ENCODE measurements around the gene XYLT1. TPM values are rescaled to one million over a fixed set of nuclear protein-coding genes. Genes with fewer than 3 reads are reported as not detected.

Gene XYLT1
- total and polyA plus RNA-seq, 10 of the 15 experiments (the other 5 are each of a cell fraction or from before 2014, with no cell fraction given), result 0.88 to 14.8 (median 5.8) TPM

DNA sequence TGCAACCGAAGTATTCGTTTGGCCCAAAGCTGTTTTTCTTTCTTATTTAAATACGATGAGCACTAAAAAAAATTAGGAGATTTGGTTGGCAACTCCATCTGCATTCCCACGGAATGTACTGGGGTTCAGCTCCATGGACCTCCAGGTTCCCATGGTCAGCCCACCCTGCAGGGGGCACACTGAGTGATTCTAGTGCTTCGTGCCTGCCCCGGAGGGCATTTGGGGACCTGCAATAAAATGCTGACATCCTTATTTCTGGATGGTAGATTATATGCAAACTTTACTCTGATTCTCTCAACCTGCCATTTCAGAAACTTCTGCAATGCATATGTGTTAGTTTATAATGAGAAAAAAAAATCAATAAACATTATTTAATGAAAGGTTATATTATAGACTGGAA lies 339.4 kb downstream of the XYLT1 start (continued):
- no peak for TF ChIP-seq EP300 (IDR thresholded peaks at IDR 0.05; ENCODE audit: borderline replicate concordance in 1 of 2, control insufficient read depth in 1 of 2, low read depth in 2 of 2, low read length in 2 of 2)
- no peak for TF ChIP-seq RELA (IDR thresholded peaks at IDR 0.05; ENCODE audit: borderline replicate concordance, partially characterized antibody)
- no peak for TF ChIP-seq ZNF622 (IDR thresholded peaks at IDR 0.05)

- intact Hi-C loops (cut with micrococcal nuclease; ENCODE audit: unreplicated experiment), result loop anchor here (5.0 kb wide), 1 partner anchor 268 kb away; no protein-coding TSS in a partner anchor
- Histone ChIP-seq H3K4me3 (no peak overlapping the region), H3K9me3 (replicated peaks; ENCODE audit: control insufficient read depth, insufficient read depth, low read length) (no peaks in the 10 kb centered on the region; the same call in 2 of the 3 replicates), H3K4me1 (ENCODE audit: control insufficient read depth, insufficient read depth, low read length) (peaks cover 22% of the 10 kb centered on the region), H3K4me2 (ENCODE audit: control insufficient read depth, insufficient read depth) (no peak overlapping the region), H3K79me2 (ENCODE audit: control insufficient read depth, insufficient read depth, low read length) (no peaks in the 10 kb centered on the region), H3K9ac (ENCODE audit: control insufficient read depth, insufficient read depth, low read length) (no peak overlapping the region; the same call in 1 of the 2 replicates), H3K27me3 (replicated peaks in 1 of 2; ENCODE audit: control insufficient read depth in 2 of 2, insufficient read depth in 2 of 2, low read length in 1 of 2) (no peaks in the 10 kb centered on the region), H3K36me3 (ENCODE audit: control insufficient read depth in 2 of 2, insufficient read depth in 2 of 2, low read length in 1 of 2) (peaks cover 0 to 2% of the 10 kb centered on the region in 2 experiments; a peak in 2 of 4 replicates), H4K20me1 (ENCODE audit: control insufficient read depth, insufficient read depth) (no peaks in the 10 kb centered on the region), H2AFZ (ENCODE audit: control insufficient read depth, low read depth, low read length) (no peak overlapping the region), H3K27ac (ENCODE audit: control insufficient read depth, insufficient read depth) (no peak overlapping the region)
- in situ Hi-C loops (cut with MboI), result no loop called here
- SMC1A ChIA-PET (ENCODE audit: uncharacterized antibody, unreplicated experiment), result no interaction called here
- no peak for DNase-seq (ENCODE audit: low read depth, low spot score)
- no peak for FAIRE-seq
- ATAC-seq, result no peak
- 91% methylated on average over 6 of the region's 6 CpGs for WGBS (ENCODE audit: insufficient coverage, insufficient replicate concordance, low lambda C conversion rate, missing lambda C conversion rate)
- TF ChIP-seq SUPT20H (IDR thresholded peaks at IDR 0.05; ENCODE audit: borderline replicate concordance, control insufficient read depth, low read depth, low read length) (no peak), ZNF274 (IDR thresholded peaks at IDR 0.05; ENCODE audit: insufficient read depth, insufficient read length) (no peak), HDAC2 (IDR thresholded peaks at IDR 0.05) (no peak), CHD4 (IDR thresholded peaks at IDR 0.05) (no peak)
- TF ChIP-seq, protein P1, sequence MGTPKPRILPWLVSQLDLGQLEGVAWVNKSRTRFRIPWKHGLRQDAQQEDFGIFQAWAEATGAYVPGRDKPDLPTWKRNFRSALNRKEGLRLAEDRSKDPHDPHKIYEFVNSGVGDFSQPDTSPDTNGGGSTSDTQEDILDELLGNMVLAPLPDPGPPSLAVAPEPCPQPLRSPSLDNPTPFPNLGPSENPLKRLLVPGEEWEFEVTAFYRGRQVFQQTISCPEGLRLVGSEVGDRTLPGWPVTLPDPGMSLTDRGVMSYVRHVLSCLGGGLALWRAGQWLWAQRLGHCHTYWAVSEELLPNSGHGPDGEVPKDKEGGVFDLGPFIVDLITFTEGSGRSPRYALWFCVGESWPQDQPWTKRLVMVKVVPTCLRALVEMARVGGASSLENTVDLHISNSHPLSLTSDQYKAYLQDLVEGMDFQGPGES (IDR thresholded peaks at IDR 0.05), result no peak
- CTCF ChIA-PET, result no interaction called here
- POLR2A ChIA-PET, result no interaction called here
- no TSS peak for BruUV-seq (replicated peaks)
- RAD21 ChIA-PET (ENCODE audit: unreplicated experiment), result no interaction called here
These were observed 340.0 kb downstream of the XYLT1 start for GRCh38 chr16:17130733-17131132.

All from GM12878 (cell line).